ENCODE measurements around the gene DAB2IP.

DAB2IP gene

DNA sequence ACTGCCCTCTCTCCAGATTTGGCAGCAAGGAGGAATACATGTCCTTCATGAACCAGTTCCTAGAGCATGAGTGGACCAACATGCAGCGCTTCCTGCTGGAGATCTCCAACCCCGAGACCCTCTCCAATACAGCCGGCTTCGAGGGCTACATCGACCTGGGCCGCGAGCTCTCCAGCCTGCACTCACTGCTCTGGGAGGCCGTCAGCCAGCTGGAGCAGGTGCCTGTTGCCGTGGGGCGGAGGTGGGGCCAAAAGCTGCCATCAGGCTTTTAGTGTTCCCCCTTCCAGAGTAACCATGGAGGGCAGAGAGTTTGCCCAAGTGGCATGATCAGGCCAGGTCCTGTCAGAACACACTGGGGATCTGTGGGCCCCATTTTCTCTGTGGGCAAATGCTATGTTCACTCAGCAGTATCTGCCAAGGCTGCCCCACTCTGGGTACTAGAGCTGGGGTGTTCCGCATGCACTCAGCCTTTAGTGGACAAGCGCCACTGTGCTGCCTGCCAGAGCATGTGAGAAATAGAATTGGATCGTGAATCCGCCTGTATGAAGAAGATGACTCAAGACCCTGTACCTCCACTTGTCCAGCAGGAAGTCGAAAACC is 117.1 kb downstream of the DAB2IP start:
- H3K9me3 ChIP-seq (ENCODE audit: control insufficient read depth, insufficient read depth, low read length) = no peaks in the 10 kb centered on the region
- no peaks in the 10 kb centered on the region for H3K27me3 ChIP-seq (ENCODE audit: control insufficient read depth, insufficient read depth, low read length)
- peaks cover 60% of the 10 kb centered on the region for H3K36me3 ChIP-seq (ENCODE audit: control insufficient read depth, insufficient read depth, low read length)
- no peaks in the 10 kb centered on the region for H3K4me1 ChIP-seq (ENCODE audit: control insufficient read depth, insufficient read depth, low read length)
- no peak overlapping the region for H3K9ac ChIP-seq (ENCODE audit: low read depth, low read length)
- H3K4me3 ChIP-seq (ENCODE audit: low read depth, low read length) = no peak overlapping the region

DNA sequence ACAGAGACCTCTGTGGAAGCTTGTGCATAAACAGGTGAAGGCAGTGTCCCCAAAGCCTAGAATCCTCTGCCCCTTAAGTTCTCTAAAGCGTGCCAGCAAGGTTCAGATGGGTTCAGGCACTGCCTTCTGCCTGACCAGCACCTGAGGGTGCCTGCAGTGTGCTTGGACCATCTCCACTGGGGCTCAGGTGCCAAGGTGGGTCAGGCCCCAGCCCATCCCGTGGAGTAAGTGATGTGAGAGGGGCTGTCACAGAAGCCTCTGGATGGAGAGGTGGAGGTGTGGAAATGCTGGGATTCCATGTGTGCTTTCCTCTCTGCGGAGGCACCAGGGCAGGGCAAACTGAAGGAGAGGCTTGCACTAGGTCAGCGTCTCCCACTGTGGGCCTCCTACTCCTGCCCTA is 118.5 kb downstream of the DAB2IP start:
- H3K9ac ChIP-seq (ENCODE audit: low read depth, low read length) = no peak overlapping the region
- H3K4me3 ChIP-seq (ENCODE audit: low read depth, low read length) = no peak overlapping the region
- H3K36me3 ChIP-seq (ENCODE audit: control insufficient read depth, insufficient read depth, low read length) = peaks cover 57% of the 10 kb centered on the region
- H3K9me3 ChIP-seq (ENCODE audit: control insufficient read depth, insufficient read depth, low read length) = no peaks in the 10 kb centered on the region
- no peaks in the 10 kb centered on the region for H3K4me1 ChIP-seq (ENCODE audit: control insufficient read depth, insufficient read depth, low read length)
- H3K27me3 ChIP-seq (ENCODE audit: control insufficient read depth, insufficient read depth, low read length) = no peaks in the 10 kb centered on the region

DNA sequence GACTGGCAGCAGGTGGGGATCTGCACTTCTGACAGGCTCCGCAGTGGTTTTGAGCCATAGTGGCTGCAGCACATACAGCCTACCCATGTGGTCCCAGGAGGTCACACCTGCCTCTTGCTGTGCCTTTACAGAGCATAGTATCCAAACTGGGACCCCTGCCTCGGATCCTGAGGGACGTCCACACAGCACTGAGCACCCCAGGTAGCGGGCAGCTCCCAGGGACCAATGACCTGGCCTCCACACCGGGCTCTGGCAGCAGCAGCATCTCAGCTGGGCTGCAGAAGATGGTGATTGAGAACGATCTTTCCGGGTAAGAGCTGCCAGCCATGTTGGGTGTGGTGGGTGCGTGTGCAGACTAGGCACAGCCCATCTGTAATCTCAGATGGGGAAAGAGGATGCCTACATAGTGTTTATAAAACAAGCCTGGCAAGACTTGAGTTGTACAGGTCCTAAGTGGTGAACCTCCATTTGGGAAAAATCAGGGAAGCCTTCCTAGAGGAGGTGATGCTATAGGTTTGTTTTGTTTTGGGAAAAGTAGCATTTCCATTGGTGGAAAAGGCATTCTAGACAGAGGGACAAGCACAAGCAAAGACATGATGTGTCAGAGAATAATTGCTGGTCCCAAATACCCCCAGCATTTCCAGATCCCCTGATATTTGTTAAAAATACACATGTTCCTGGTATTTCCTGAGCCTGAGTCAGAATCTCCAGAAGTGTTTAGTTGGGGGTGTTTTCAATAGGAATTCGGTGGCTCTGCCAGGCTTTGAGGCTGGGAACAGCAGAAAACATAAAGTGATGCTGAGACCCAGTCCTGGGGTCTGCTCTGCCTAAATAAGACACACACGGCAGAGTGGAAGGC is 119.2 kb downstream of the DAB2IP start:
- no peaks in the 10 kb centered on the region for H3K4me1 ChIP-seq (ENCODE audit: control insufficient read depth, insufficient read depth, low read length)
- no peaks in the 10 kb centered on the region for H3K27me3 ChIP-seq (ENCODE audit: control insufficient read depth, insufficient read depth, low read length)
- no peak overlapping the region for H3K4me3 ChIP-seq (ENCODE audit: low read depth, low read length)
- H3K9ac ChIP-seq (ENCODE audit: low read depth, low read length) = no peak overlapping the region
- H3K36me3 ChIP-seq (ENCODE audit: control insufficient read depth, insufficient read depth, low read length) = peaks cover 53% of the 10 kb centered on the region
- H3K9me3 ChIP-seq (ENCODE audit: control insufficient read depth, insufficient read depth, low read length) = no peaks in the 10 kb centered on the region

DNA sequence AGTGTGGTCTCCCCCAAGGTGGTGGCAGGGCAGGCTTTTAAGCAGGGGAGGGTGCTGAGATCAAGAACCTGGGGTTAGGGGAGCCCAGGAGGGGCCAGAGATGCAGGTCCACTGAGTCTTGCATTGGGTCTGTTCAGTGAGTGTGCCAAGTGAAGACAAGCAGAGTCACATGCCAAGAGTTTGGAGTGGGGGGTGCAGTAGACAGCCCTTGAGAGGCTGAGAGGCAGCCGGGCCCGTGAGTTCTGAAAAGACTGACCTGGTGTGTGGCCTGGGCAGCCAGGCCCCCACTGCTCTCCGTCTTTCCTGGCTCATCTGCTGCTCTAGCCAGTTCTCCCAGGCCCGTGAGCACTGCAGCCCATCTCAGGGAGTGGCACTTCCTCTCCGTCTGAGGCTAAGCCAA is 120.0 kb downstream of the DAB2IP start:
- Histone ChIP-seq H3K9ac (ENCODE audit: low read depth, low read length) (no peak overlapping the region), H3K36me3 (ENCODE audit: control insufficient read depth, insufficient read depth, low read length) (peaks cover 45% of the 10 kb centered on the region), H3K9me3 (ENCODE audit: control insufficient read depth, insufficient read depth, low read length) (no peaks in the 10 kb centered on the region), H3K4me3 (ENCODE audit: low read depth, low read length) (no peak overlapping the region), H3K27me3 (ENCODE audit: control insufficient read depth, insufficient read depth, low read length) (no peaks in the 10 kb centered on the region), H3K4me1 (ENCODE audit: control insufficient read depth, insufficient read depth, low read length) (no peaks in the 10 kb centered on the region)

DNA sequence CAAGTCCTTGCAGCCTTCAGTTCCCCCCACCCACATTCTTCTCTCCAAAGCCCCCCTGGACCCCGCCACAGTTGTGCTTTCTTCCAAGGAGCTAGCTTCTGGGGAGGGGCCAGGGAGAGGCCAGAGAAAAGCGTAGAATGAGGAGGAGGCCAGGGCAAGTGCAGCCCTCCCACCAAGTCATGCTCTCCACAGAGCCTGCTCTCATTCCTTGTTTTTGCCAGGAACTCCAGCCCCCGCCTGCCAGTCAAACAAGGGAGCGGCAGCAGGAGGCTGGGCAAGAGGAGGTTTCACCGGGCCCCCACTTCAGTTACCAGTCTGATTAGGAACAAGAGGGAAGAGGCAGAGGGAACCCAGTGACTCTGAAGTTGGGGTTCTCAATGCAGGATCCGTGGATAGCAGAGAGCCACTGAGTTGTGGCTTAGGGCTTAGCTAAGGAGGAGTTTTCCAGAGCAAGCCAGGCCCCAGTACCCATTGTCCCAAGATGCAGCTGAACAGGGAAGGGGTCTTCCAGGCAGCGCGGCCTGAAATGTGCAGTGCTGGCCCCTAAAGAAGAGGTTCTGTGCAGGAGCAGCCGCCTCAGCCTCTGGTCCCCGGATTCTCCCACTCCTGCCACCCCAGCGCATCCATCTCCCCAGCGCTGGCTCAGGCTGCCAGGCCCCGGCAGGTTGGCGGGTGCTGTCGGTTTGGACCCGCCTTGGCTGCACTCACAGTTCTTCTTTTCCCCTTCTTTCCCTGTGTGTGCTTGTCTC is 120.6 kb downstream of the DAB2IP start:
- no peak overlapping the region for H3K9ac ChIP-seq (ENCODE audit: low read depth, low read length)
- H3K4me1 ChIP-seq (ENCODE audit: control insufficient read depth, insufficient read depth, low read length) = no peaks in the 10 kb centered on the region
- no peaks in the 10 kb centered on the region for H3K9me3 ChIP-seq (ENCODE audit: control insufficient read depth, insufficient read depth, low read length)
- no peaks in the 10 kb centered on the region for H3K27me3 ChIP-seq (ENCODE audit: control insufficient read depth, insufficient read depth, low read length)
- H3K36me3 ChIP-seq (ENCODE audit: control insufficient read depth, insufficient read depth, low read length) = peaks cover 42% of the 10 kb centered on the region
- no peak overlapping the region for H3K4me3 ChIP-seq (ENCODE audit: low read depth, low read length)

DNA sequence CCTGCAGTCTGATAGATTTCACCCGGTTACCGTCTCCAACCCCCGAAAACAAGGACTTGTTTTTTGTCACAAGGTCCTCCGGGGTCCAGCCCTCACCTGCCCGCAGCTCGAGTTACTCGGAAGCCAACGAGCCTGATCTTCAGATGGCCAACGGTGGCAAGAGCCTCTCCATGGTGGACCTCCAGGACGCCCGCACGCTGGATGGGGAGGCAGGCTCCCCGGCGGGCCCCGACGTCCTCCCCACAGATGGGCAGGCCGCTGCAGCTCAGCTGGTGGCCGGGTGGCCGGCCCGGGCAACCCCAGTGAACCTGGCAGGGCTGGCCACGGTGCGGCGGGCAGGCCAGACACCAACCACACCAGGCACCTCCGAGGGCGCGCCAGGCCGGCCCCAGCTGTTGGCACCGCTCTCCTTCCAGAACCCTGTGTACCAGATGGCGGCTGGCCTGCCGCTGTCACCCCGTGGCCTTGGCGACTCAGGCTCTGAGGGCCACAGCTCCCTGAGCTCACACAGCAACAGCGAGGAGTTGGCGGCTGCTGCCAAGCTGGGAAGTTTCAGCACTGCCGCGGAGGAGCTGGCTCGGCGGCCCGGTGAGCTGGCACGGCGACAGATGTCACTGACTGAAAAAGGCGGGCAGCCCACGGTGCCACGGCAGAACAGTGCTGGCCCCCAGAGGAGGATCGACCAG is 121.3 kb downstream of the DAB2IP start:
- Histone ChIP-seq H3K36me3 (ENCODE audit: control insufficient read depth, insufficient read depth, low read length) (peaks cover 42% of the 10 kb centered on the region), H3K4me1 (ENCODE audit: control insufficient read depth, insufficient read depth, low read length) (no peaks in the 10 kb centered on the region), H3K9ac (ENCODE audit: low read depth, low read length) (no peak overlapping the region), H3K4me3 (ENCODE audit: low read depth, low read length) (no peak overlapping the region), H3K27me3 (ENCODE audit: control insufficient read depth, insufficient read depth, low read length) (no peaks in the 10 kb centered on the region), H3K9me3 (ENCODE audit: control insufficient read depth, insufficient read depth, low read length) (no peaks in the 10 kb centered on the region)

DNA sequence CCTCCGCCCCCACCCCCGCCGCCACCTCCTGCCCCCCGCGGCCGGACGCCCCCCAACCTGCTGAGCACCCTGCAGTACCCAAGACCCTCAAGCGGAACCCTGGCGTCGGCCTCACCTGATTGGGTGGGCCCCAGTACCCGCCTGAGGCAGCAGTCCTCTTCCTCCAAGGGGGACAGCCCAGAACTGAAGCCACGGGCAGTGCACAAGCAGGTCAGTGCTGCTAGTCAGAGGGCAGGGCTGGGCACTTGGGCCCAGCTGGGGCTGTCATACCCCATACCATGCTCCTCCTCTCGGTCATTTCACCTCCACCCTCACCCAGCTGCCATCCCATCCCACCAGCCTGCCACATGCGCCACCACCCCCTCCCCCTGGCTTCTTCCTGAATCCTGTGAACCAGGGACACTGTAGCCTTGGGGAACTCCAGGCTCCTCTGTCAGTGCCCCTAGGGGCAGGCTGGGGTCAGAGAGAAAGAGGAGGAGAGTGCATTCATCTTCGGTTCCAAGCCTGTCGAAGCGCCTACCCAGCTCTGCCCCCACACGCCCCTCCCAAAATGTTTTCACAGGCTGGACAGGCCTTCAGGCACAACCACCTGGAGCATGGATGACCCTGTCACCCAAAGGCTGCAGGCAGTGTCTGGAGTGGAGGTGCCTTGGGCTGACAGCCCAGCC is 122.0 kb downstream of the DAB2IP start:
- no peaks in the 10 kb centered on the region for H3K27me3 ChIP-seq (ENCODE audit: control insufficient read depth, insufficient read depth, low read length)
- no peaks in the 10 kb centered on the region for H3K4me1 ChIP-seq (ENCODE audit: control insufficient read depth, insufficient read depth, low read length)
- H3K4me3 ChIP-seq (ENCODE audit: low read depth, low read length) = no peak overlapping the region
- H3K9ac ChIP-seq (ENCODE audit: low read depth, low read length) = no peak overlapping the region
- no peaks in the 10 kb centered on the region for H3K9me3 ChIP-seq (ENCODE audit: control insufficient read depth, insufficient read depth, low read length)
- peaks cover 36% of the 10 kb centered on the region for H3K36me3 ChIP-seq (ENCODE audit: control insufficient read depth, insufficient read depth, low read length)

DNA sequence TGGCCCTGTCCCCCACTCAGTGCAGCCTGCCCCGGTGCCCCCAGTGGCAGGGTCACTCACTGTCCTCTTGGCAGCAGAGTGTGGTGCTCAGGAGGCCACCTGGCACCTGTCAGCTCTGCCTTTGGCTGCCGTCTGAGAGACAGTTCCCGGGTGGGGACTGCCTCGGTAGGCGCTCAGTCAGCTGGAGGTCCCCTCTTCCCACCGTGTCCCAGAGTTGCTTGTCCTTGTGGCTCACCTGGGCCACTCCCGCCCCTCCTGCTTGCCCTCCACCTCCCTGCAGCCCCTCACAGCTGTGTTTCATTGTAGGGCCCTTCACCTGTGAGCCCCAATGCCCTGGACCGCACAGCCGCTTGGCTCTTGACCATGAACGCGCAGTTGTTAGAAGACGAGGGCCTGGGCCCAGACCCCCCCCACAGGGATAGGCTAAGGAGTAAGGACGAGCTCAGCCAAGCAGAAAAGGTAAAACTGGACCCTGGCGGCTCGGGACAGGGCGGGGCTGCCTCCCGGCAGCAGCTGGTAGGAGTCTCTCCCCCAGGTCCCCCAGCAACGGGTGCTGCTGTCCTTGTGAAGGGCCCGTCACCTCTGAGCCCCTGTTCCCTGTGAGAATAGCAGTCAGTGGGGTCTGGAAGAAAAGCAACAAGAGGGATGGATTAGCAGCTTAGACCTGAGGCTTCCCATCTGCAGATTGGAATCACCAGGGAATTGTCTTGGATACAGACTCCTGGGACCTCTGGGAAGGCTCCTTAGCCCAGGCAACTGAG is 122.7 kb downstream of the DAB2IP start:
- H3K4me3 ChIP-seq (ENCODE audit: low read depth, low read length) = no peak overlapping the region

DNA sequence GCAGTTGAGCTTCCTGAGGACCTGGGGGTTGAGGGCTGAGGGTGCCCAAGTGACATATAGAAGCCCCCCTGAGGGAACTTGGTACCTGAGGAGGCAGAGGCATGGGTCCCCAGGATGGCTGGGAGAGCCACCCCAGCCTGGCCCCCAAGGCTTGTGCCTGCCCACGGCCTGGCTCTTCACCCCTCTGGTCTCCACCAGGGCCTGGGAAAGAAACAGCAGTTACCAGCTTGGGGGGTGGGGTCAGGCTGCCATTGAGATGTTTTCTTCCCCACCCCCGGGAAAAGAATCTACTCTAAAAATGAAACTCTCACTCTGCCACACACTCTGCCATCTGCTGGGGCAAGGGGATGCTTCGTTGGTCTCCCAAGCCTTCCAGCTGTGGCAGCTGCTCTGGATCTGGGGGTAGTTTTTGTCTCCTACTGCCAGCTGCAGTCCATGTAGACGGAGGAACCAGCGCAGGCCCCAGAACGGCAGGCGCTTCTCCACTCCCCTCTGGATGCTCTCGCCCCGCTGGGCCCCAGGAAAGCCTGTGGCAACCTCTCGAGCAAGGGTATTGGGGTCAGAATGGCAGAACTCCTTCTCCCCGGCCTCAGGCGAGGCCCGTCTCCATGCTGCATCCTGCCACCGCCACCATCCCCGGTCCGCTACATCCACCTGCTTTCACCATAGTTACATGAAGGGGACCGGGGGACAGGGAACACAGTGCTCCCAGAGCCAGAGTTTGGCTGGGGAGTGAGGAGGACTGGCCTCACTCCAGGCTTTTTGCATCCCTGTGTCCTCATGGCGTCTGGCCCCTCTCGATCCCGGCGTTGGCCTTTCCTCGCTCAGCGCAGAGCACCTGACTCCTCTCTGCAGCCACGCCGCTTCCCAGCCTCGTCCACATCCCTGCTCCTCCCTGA is 123.5 kb downstream of the DAB2IP start:
- peaks cover 30% of the 10 kb centered on the region for H3K36me3 ChIP-seq (ENCODE audit: control insufficient read depth, insufficient read depth, low read length)
- no peaks in the 10 kb centered on the region for H3K27me3 ChIP-seq (ENCODE audit: control insufficient read depth, insufficient read depth, low read length)
- H3K9me3 ChIP-seq (ENCODE audit: control insufficient read depth, insufficient read depth, low read length) = no peaks in the 10 kb centered on the region
- no peak overlapping the region for H3K4me3 ChIP-seq (ENCODE audit: low read depth, low read length)
- peaks cover 2% of the 10 kb centered on the region for H3K4me1 ChIP-seq (ENCODE audit: control insufficient read depth, insufficient read depth, low read length)
- no peak overlapping the region for H3K9ac ChIP-seq (ENCODE audit: low read depth, low read length)

More for the DNA sequence above, 122.7 kb downstream of the DAB2IP start:
- Histone ChIP-seq H3K9ac (ENCODE audit: low read depth, low read length) (no peak overlapping the region), H3K36me3 (ENCODE audit: control insufficient read depth, insufficient read depth, low read length) (peaks cover 33% of the 10 kb centered on the region), H3K9me3 (ENCODE audit: control insufficient read depth, insufficient read depth, low read length) (no peaks in the 10 kb centered on the region), H3K4me1 (ENCODE audit: control insufficient read depth, insufficient read depth, low read length) (no peaks in the 10 kb centered on the region), H3K27me3 (ENCODE audit: control insufficient read depth, insufficient read depth, low read length) (no peaks in the 10 kb centered on the region)
